H9 (cell line): Measurements from ENCODE around the gene ACER3. TPM values are rescaled to one million over a fixed set of nuclear protein-coding genes. Genes with fewer than 3 reads are reported as not detected.

ENCODE experiments used
- DNase-seq: peaks from one replicate; pipeline ENCODE4 v3.0.0-alpha.2; 2017
- H2AFZ ChIP-seq: one replicate; pipeline ENCODE4 v1.6.1; 2013; ENCODE audit warnings: mild to moderate bottlenecking, low read length, control low read depth, moderate library complexity
- H2AK5ac ChIP-seq: 2 replicates; pipeline ENCODE4 v1.6.1; 2013; ENCODE audit warnings: low read length, control low read depth, mixed read lengths; ENCODE audit not compliant: insufficient read length
- H2BK120ac ChIP-seq: one replicate; pipeline ENCODE4 v1.6.1; 2013; ENCODE audit warnings: low read depth, mild to moderate bottlenecking, low read length, control low read depth, inconsistent platforms; ENCODE audit not compliant: poor library complexity, severe bottlenecking
- H2BK12ac ChIP-seq: 2 replicates; pipeline ENCODE4 v1.6.1; 2013; ENCODE audit warnings: low read length, control low read depth, mixed read lengths, low read depth; ENCODE audit not compliant: insufficient read length
- H2BK15ac ChIP-seq: 2 replicates; pipeline ENCODE4 v1.6.1; 2013; ENCODE audit warnings: low read depth, low read length, control low read depth
- H2BK20ac ChIP-seq: one replicate; pipeline ENCODE4 v1.6.1; 2013; ENCODE audit warnings: low read depth, mild to moderate bottlenecking, low read length, control low read depth, inconsistent platforms; ENCODE audit not compliant: poor library complexity, severe bottlenecking
- H2BK5ac ChIP-seq: 2 replicates; pipeline ENCODE4 v1.6.1; 2013; ENCODE audit warnings: low read length, control low read depth, mixed read lengths; ENCODE audit not compliant: insufficient read length
- H3K14ac ChIP-seq: 2 replicates; pipeline ENCODE4 v1.6.1; 2013; ENCODE audit warnings: low read length, control low read depth; ENCODE audit not compliant: insufficient read depth
- H3K18ac ChIP-seq: 2 replicates; pipeline ENCODE4 v1.6.1; 2013; ENCODE audit warnings: low read depth, mild to moderate bottlenecking, mixed read lengths, low read length, control low read depth; ENCODE audit not compliant: insufficient read length
- H3K23ac ChIP-seq: 2 replicates; pipeline ENCODE4 v1.6.1; 2013; ENCODE audit warnings: low read length, control low read depth, mixed read lengths, low read depth; ENCODE audit not compliant: insufficient read length
- H3K23me2 ChIP-seq: 2 replicates; pipeline ENCODE4 v1.6.1; 2013; ENCODE audit warnings: low read depth, mild to moderate bottlenecking, mixed read lengths, low read length, control low read depth; ENCODE audit not compliant: insufficient read length, poor library complexity, severe bottlenecking
- H3K27ac ChIP-seq: 2 replicates; pipeline ENCODE4 v1.5.1; 2013; ENCODE audit warnings: low read length, control low read depth, mixed read lengths, low read depth; ENCODE audit not compliant: insufficient read length
- H3K27me3 ChIP-seq: 2 replicates; pipeline ENCODE4 v1.6.1; 2013; ENCODE audit warnings: low read length, control low read depth, inconsistent platforms; ENCODE audit not compliant: insufficient read depth
- H3K4ac ChIP-seq: 2 replicates; pipeline ENCODE4 v1.6.1; 2013; ENCODE audit warnings: low read depth, mild to moderate bottlenecking, control low read depth, inconsistent platforms, low read length, moderate library complexity
- H3K4me1 ChIP-seq: 2 replicates; pipeline ENCODE4 v1.6.1; 2013; ENCODE audit warnings: low read length, control low read depth, inconsistent platforms; ENCODE audit not compliant: insufficient read depth
- H3K4me2 ChIP-seq: 2 replicates; pipeline ENCODE4 v1.6.1; 2013; ENCODE audit warnings: low read length, control low read depth, mixed read lengths; ENCODE audit not compliant: insufficient read length, insufficient read depth
- H3K56ac ChIP-seq: 2 replicates; pipeline ENCODE4 v1.6.1; 2013; ENCODE audit warnings: low read depth, mild to moderate bottlenecking, mixed read lengths, low read length, control low read depth; ENCODE audit not compliant: insufficient read length
- H3K79me1 ChIP-seq: 2 replicates; pipeline ENCODE4 v1.6.1; 2013; ENCODE audit warnings: low read depth, mild to moderate bottlenecking, moderate library complexity, low read length, control low read depth, inconsistent platforms; ENCODE audit not compliant: insufficient read depth, poor library complexity, severe bottlenecking
- H3K79me2 ChIP-seq: 2 replicates; pipeline ENCODE4 v1.6.1; 2013; ENCODE audit warnings: low read length, control low read depth, inconsistent platforms; ENCODE audit not compliant: insufficient read depth
- H3K9ac ChIP-seq: 2 replicates; pipeline ENCODE4 v1.6.1; 2013; ENCODE audit warnings: low read length, control low read depth, mixed read lengths; ENCODE audit not compliant: insufficient read length; ENCODE audit errors: extremely low read depth
- H3K9me3 ChIP-seq: one replicate; pipeline ENCODE4 v1.6.1; 2013; ENCODE audit warnings: low read depth, low read length, inconsistent platforms; ENCODE audit not compliant: control insufficient read depth
- H3T11ph ChIP-seq: one replicate; pipeline ENCODE4 v1.6.1; 2013; ENCODE audit warnings: mild to moderate bottlenecking, low read length, control low read depth, inconsistent platforms
- H4K20me1 ChIP-seq: one replicate; pipeline ENCODE4 v1.6.1; 2013; ENCODE audit not compliant: control insufficient read depth, insufficient read length, insufficient read depth
- H4K5ac ChIP-seq: 2 replicates; pipeline ENCODE4 v1.6.1; 2013; ENCODE audit warnings: low read depth, mild to moderate bottlenecking, mixed read lengths, low read length, control low read depth; ENCODE audit not compliant: insufficient read length
- H4K8ac ChIP-seq: replicated peaks from 2 replicates; pipeline ENCODE4 v1.6.1; 2013; ENCODE audit warnings: low read length, control low read depth, mixed read lengths, low read depth; ENCODE audit not compliant: insufficient read length
- H4K91ac ChIP-seq: 2 replicates; pipeline ENCODE4 v1.6.1; 2013; ENCODE audit warnings: low read depth, mild to moderate bottlenecking, moderate library complexity, mixed read lengths, low read length, control low read depth; ENCODE audit not compliant: insufficient read length
- H3K27ac Mint-ChIP-seq, 3 experiments: 2 replicates in 2 of 3; 3 replicates in 1 of 3; pipeline ENCODE4 v1.8.0; 2020 to 2021; ENCODE audit warnings: mixed read lengths in 3 of 3, mild to moderate bottlenecking in 1 of 3, moderate library complexity in 1 of 3
- H3K27me3 Mint-ChIP-seq: 2 replicates; pipeline ENCODE4 v1.8.0; 2021; ENCODE audit warnings: low read depth, mild to moderate bottlenecking, moderate library complexity, mixed read lengths
- H3K36me3 Mint-ChIP-seq, 3 experiments: 2 replicates in 2 of 3; 3 replicates in 1 of 3; pipeline ENCODE4 v1.8.0; 2020 to 2021; ENCODE audit warnings: low read depth in 3 of 3, mixed read lengths in 3 of 3; ENCODE audit not compliant: insufficient read depth in 1 of 3
- H3K4me1 Mint-ChIP-seq, 2 experiments: 2 replicates each; pipeline ENCODE4 v1.8.0; 2020; ENCODE audit warnings: mixed read lengths in 2 of 2
- H3K4me3 Mint-ChIP-seq, 2 experiments: 2 replicates in 1 of 2; 3 replicates in 1 of 2; pipeline ENCODE4 v1.8.0; 2020 to 2021; ENCODE audit warnings: mild to moderate bottlenecking in 2 of 2, mixed read lengths in 2 of 2, moderate library complexity in 1 of 2
- H3K9me3 Mint-ChIP-seq, 2 experiments: 2 replicates in 1 of 2; 3 replicates in 1 of 2; pipeline ENCODE4 v1.8.0; 2020; ENCODE audit warnings: mild to moderate bottlenecking in 2 of 2, mixed read lengths in 2 of 2, moderate library complexity in 1 of 2
- CTCF ChIP-seq: fragments of 200-600 bp; sonication (generic); conservative IDR thresholded peaks from 3 replicates; pipeline ENCODE4 v1.8.0; 2021; ENCODE audit warnings: antibody characterized with exemption, mild to moderate bottlenecking
- WGBS: extraction: QIAGEN DNeasy Blood & Tissue Kit; methylation state at CpG from one replicate; pipeline ENCODE4 v1.1.7; 2013; ENCODE audit warnings: missing lambda C conversion rate, low lambda C conversion rate, mixed read lengths; ENCODE audit not compliant: insufficient read length; ENCODE audit errors: extremely low coverage; 5-methylcytosine and 5-hydroxymethylcytosine counted together
- total RNA-seq: library from RNA; stranded (reverse); gene quantifications from 2 replicates; pipeline ENCODE4 v1.2.1, GENCODE V29; 2021

ACER3 gene
- total RNA-seq, 1 experiment from 2014 or later = 14.7 TPM

GRCh38 chr11:77063861-77064260 lies 203.1 kb downstream of the ACER3 start:
- Histone ChIP-seq H2BK120ac (no peak overlapping the region), H3T11ph (no peak overlapping the region), H3K4me2 (no peak overlapping the region), H3K23me2 (peaks cover 10% of the 10 kb centered on the region), H2BK5ac (no peak overlapping the region), H2AK5ac (no peak overlapping the region), H3K56ac (no peak overlapping the region), H4K20me1 (no peaks in the 10 kb centered on the region), H3K79me1 (no peaks in the 10 kb centered on the region), H2BK12ac (no peak overlapping the region), H2BK20ac (no peak overlapping the region), H3K18ac (no peak overlapping the region), H3K27ac (no peak overlapping the region), H4K5ac (no peak overlapping the region), H3K27me3 (no peaks in the 10 kb centered on the region), H2BK15ac (no peak overlapping the region), H2AFZ (no peak overlapping the region), H4K8ac (no peak overlapping the region), H3K79me2 (0 out of 2 replicates have a peak, but pooled peaks cover 2% of the 10 kb centered on the region), H3K9ac (no peak overlapping the region), H3K4me1 (no peaks in the 10 kb centered on the region), H3K14ac (no peak overlapping the region), H3K9me3 (no peaks in the 10 kb centered on the region), H3K4ac (no peak overlapping the region), H3K23ac (no peak overlapping the region), H4K91ac (no peak overlapping the region)
- WGBS = no CpG with 5 or more reads among the region's 4 CpGs
- H3K4me1 Mint-ChIP-seq = peaks cover 17 to 20% of the 10 kb centered on the region in 2 experiments
- H3K27ac Mint-ChIP-seq = no peak overlapping the region
- H3K36me3 Mint-ChIP-seq = no peaks in the 10 kb centered on the region
- peaks cover 6 to 7% of the 10 kb centered on the region in 2 experiments; a peak in 2 of 5 replicates for H3K9me3 Mint-ChIP-seq
- TF ChIP-seq CTCF = no peak
- H3K4me3 Mint-ChIP-seq = no peak overlapping the region
- DNase-seq = no peak
- H3K27me3 Mint-ChIP-seq = peaks cover 17% of the 10 kb centered on the region
